ENCODE results near the gene MSH2. TPM values are rescaled to one million over a fixed set of nuclear protein-coding genes. Genes with fewer than 3 reads are reported as not detected.
"Not testable (repeated sequence)": the region's sequence is repeated elsewhere in the genome, so short reads cannot be mapped to it uniquely, and the experiment has no call there.

The MSH2 gene
- total RNA-seq, 1 donor, result 14.5 TPM

- no peaks in the 10 kb centered on the region for H3K36me3 ChIP-seq (ENCODE audit: insufficient read depth, low read length)
- DNase-seq (ENCODE audit: insufficient read length, low spot score, missing footprints), result no peak
- H4K20me1 ChIP-seq (ENCODE audit: insufficient read depth, low read length), result no peaks in the 10 kb centered on the region
- H3K79me2 ChIP-seq (ENCODE audit: insufficient read depth, low read length), result no peaks in the 10 kb centered on the region
- H2AFZ ChIP-seq (ENCODE audit: low read length), result no peak overlapping the region
- peaks cover 17% of the 10 kb centered on the region for H3K4me1 ChIP-seq (ENCODE audit: insufficient read depth, low read length)
- H3K4me3 ChIP-seq (ENCODE audit: insufficient read depth, low read length), result no peak overlapping the region
- no peaks in the 10 kb centered on the region for H3K9me3 ChIP-seq (ENCODE audit: low read depth, low read length)
- H3K4me2 ChIP-seq (ENCODE audit: insufficient read depth, low read length), result no peak overlapping the region
- H3K27me3 ChIP-seq (ENCODE audit: insufficient read depth, low read length), result no peaks in the 10 kb centered on the region
- no peak overlapping the region for H3K27ac ChIP-seq (ENCODE audit: low read depth, low read length)
- no peak for TF ChIP-seq CTCF (IDR thresholded peaks at IDR 0.05; ENCODE audit: extremely low read depth, low read depth, low read length)
Observed at GRCh38 chr2:47359375-47359868, 43.5 kb upstream of the MSH2 start.

DNA sequence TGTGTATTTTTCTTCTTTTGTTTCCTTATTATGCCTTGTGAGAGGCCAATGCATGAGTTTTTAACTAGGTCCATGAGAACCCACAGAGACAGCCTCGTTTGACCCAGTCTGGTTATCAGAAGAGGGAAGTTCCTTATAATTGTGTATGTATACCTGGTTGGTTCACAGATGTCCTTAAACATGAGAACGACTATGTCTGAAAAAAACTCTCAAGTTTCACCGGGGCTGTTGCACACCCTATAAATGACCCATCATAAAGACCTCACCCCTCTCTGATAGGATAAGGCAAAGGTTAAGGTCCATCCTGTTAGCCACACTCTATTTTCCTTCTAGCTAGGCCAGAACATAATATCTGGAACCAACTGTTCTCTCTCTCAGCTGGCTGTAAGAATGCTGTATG, 42.7 kb upstream of the MSH2 start:
- Histone ChIP-seq H3K4me3 (ENCODE audit: insufficient read depth, low read length) (no peak overlapping the region), H3K4me2 (ENCODE audit: insufficient read depth, low read length) (no peak overlapping the region), H3K79me2 (ENCODE audit: insufficient read depth, low read length) (no peaks in the 10 kb centered on the region), H3K4me1 (ENCODE audit: insufficient read depth, low read length) (peaks cover 10% of the 10 kb centered on the region), H4K20me1 (ENCODE audit: insufficient read depth, low read length) (no peaks in the 10 kb centered on the region), H3K9me3 (ENCODE audit: low read depth, low read length) (no peaks in the 10 kb centered on the region), H3K27me3 (ENCODE audit: insufficient read depth, low read length) (no peaks in the 10 kb centered on the region), H2AFZ (ENCODE audit: low read length) (no peak overlapping the region), H3K27ac (ENCODE audit: low read depth, low read length) (no peak overlapping the region), H3K36me3 (ENCODE audit: insufficient read depth, low read length) (no peaks in the 10 kb centered on the region)
- TF ChIP-seq CTCF (IDR thresholded peaks at IDR 0.05; ENCODE audit: extremely low read depth, low read depth, low read length), result no peak
- no peak for DNase-seq (ENCODE audit: insufficient read length, low spot score, missing footprints)

GRCh38 chr2:47360927-47361326, 42.0 kb upstream of the MSH2 start:
- H3K4me3 ChIP-seq (ENCODE audit: insufficient read depth, low read length), result no peak overlapping the region
- H3K4me2 ChIP-seq (ENCODE audit: insufficient read depth, low read length), result no peak overlapping the region
- no peak overlapping the region for H3K27ac ChIP-seq (ENCODE audit: low read depth, low read length)
- no peaks in the 10 kb centered on the region for H3K27me3 ChIP-seq (ENCODE audit: insufficient read depth, low read length)
- TF ChIP-seq CTCF (IDR thresholded peaks at IDR 0.05; ENCODE audit: extremely low read depth, low read depth, low read length), result no peak
- no peaks in the 10 kb centered on the region for H3K79me2 ChIP-seq (ENCODE audit: insufficient read depth, low read length)
- no peaks in the 10 kb centered on the region for H4K20me1 ChIP-seq (ENCODE audit: insufficient read depth, low read length)
- H3K36me3 ChIP-seq (ENCODE audit: insufficient read depth, low read length), result no peaks in the 10 kb centered on the region
- peaks cover 10% of the 10 kb centered on the region for H3K4me1 ChIP-seq (ENCODE audit: insufficient read depth, low read length)
- DNase-seq (ENCODE audit: insufficient read length, low spot score, missing footprints), result peak; percentile 93
- H2AFZ ChIP-seq (ENCODE audit: low read length), result peak overlapping the region; percentile 29
- H3K9me3 ChIP-seq (ENCODE audit: low read depth, low read length), result no peaks in the 10 kb centered on the region

- not testable (repeated sequence) for H3K27ac ChIP-seq (ENCODE audit: low read depth, low read length); H2AFZ ChIP-seq (ENCODE audit: low read length); H3K9me3 ChIP-seq (ENCODE audit: low read depth, low read length); H3K4me2 ChIP-seq (ENCODE audit: insufficient read depth, low read length); H3K27me3 ChIP-seq (ENCODE audit: insufficient read depth, low read length); H3K4me1 ChIP-seq (ENCODE audit: insufficient read depth, low read length); H3K79me2 ChIP-seq (ENCODE audit: insufficient read depth, low read length); H4K20me1 ChIP-seq (ENCODE audit: insufficient read depth, low read length); H3K4me3 ChIP-seq (ENCODE audit: insufficient read depth, low read length); H3K36me3 ChIP-seq (ENCODE audit: insufficient read depth, low read length); DNase-seq (ENCODE audit: insufficient read length, low spot score, missing footprints)
Observed at GRCh38 chr2:47361505-47362229, 41.3 kb upstream of the MSH2 start.

All from osteoblast (primary cell).